ENCODE data around the gene FEM1C.

The FEM1C gene

GRCh38 chr5:115487756-115488155, 56.8 kb downstream of the FEM1C start:
- TF ChIP-seq ZBTB8A (tag by site-specific recombination; IDR thresholded peaks at IDR 0.05) (no peak), ZNF449 (tag by site-specific recombination; IDR thresholded peaks at IDR 0.05) (no peak), ZBTB44 (tag by site-specific recombination; IDR thresholded peaks at IDR 0.05) (no peak), ZNF571 (tag by site-specific recombination; IDR thresholded peaks at IDR 0.05) (no peak), ZNF37A (tag by site-specific recombination; IDR thresholded peaks at IDR 0.05) (no peak), PRDM4 (tag by site-specific recombination; IDR thresholded peaks at IDR 0.05) (no peak), ZSCAN30 (tag by site-specific recombination; IDR thresholded peaks at IDR 0.05) (no peak), OVOL3 (tag by site-specific recombination; IDR thresholded peaks at IDR 0.05) (no peak), ZNF585B (tag by site-specific recombination; IDR thresholded peaks at IDR 0.05) (no peak), GLI4 (tag by site-specific recombination; IDR thresholded peaks at IDR 0.05) (no peak), ZNF792 (tag by site-specific recombination; IDR thresholded peaks at IDR 0.05) (no peak), OSR2 (tag by site-specific recombination; IDR thresholded peaks at IDR 0.05) (no peak), ZNF324 (tag by site-specific recombination; IDR thresholded peaks at IDR 0.05) (no peak), ZNF501 (tag by site-specific recombination; IDR thresholded peaks at IDR 0.05) (no peak), ZNF18 (tag by site-specific recombination; IDR thresholded peaks at IDR 0.05) (no peak), GLIS2 (tag by site-specific recombination; IDR thresholded peaks at IDR 0.05) (no peak)
- H3K9me3 ChIP-seq (ENCODE audit: control insufficient read depth, insufficient read depth, low read depth, low read length) = no peaks in the 10 kb centered on the region
- no peaks in the 10 kb centered on the region for H3K4me1 ChIP-seq (ENCODE audit: control insufficient read depth, insufficient read depth, low read length)
- H3K27ac ChIP-seq (ENCODE audit: extremely low read depth, low read depth, low read length) = no peak overlapping the region
- no peaks in the 10 kb centered on the region for H3K36me3 ChIP-seq (ENCODE audit: control insufficient read depth in 2 of 2, insufficient read depth in 1 of 2, low read length in 2 of 2)
- no peak overlapping the region for H3K4me3 ChIP-seq (ENCODE audit: low read depth, low read length)
- ChIA-PET POLR2A (no interaction called here), CTCF (no interaction called here)

GRCh38 chr5:115487168-115487567, 57.4 kb downstream of the FEM1C start:
- Histone ChIP-seq H3K4me3 (ENCODE audit: low read depth, low read length) (no peak overlapping the region), H3K36me3 (ENCODE audit: control insufficient read depth in 2 of 2, insufficient read depth in 1 of 2, low read length in 2 of 2) (no peaks in the 10 kb centered on the region), H3K4me1 (ENCODE audit: control insufficient read depth, insufficient read depth, low read length) (no peaks in the 10 kb centered on the region), H3K9me3 (ENCODE audit: control insufficient read depth, insufficient read depth, low read depth, low read length) (no peaks in the 10 kb centered on the region), H3K27ac (ENCODE audit: extremely low read depth, low read depth, low read length) (no peak overlapping the region)
- ChIA-PET POLR2A (no interaction called here), CTCF (interaction anchor here (1.0 kb wide), 1 partner anchor 87 kb away, joined by 4 read pairs; no protein-coding TSS in a partner anchor)
- TF ChIP-seq ZNF585B (tag by site-specific recombination; IDR thresholded peaks at IDR 0.05) (no peak), ZNF280D (tag by site-specific recombination; IDR thresholded peaks at IDR 0.05) (no peak), ZNF776 (tag by site-specific recombination; IDR thresholded peaks at IDR 0.05; ENCODE audit: borderline replicate concordance) (no peak), ZSCAN5A (tag by site-specific recombination; IDR thresholded peaks at IDR 0.05) (no peak), PRDM6 (tag by site-specific recombination; IDR thresholded peaks at IDR 0.05) (peak; percentile 42; the same call in 1 of the 2 replicates)
